BLaER1 treated with 17β-estradiol and CSF1 and Interleukin-3, amounts not matched to agents 10 nM and 100 nM (cell line): ENCODE measurements around the gene PPFIA4.

Source experiments
- H3K27ac ChIP-seq, 11 experiments: shearing (Covaris generic); formaldehyde crosslinking; 2 replicates each; pipeline ENCODE4 v1.8.1; 2022
- H3K27me3 ChIP-seq, 11 experiments: shearing (Covaris generic); formaldehyde crosslinking; 2 replicates each; pipeline ENCODE4 v1.8.1; 2022
- H3K36me3 ChIP-seq, 11 experiments: shearing (Covaris generic); formaldehyde crosslinking; 2 replicates each; pipeline ENCODE4 v1.8.1; 2022
- H3K4me1 ChIP-seq, 10 experiments: shearing (Covaris generic); formaldehyde crosslinking; 2 replicates each; pipeline ENCODE4 v1.8.1; 2022
- H3K4me2 ChIP-seq, 11 experiments: shearing (Covaris generic); formaldehyde crosslinking; 2 replicates each; pipeline ENCODE4 v1.8.1; 2022
- H3K4me3 ChIP-seq, 10 experiments: shearing (Covaris generic); formaldehyde crosslinking; 2 replicates each; pipeline ENCODE4 v1.8.1; 2022
- H3K9ac ChIP-seq, 11 experiments: shearing (Covaris generic); formaldehyde crosslinking; 2 replicates each; pipeline ENCODE4 v1.8.1; 2022
- H3K9me3 ChIP-seq, 11 experiments: shearing (Covaris generic); formaldehyde crosslinking; replicated peaks in 1 of 11; 2 replicates each; pipeline ENCODE4 v1.8.1; 2022
- H4K20me1 ChIP-seq, 11 experiments: shearing (Covaris generic); formaldehyde crosslinking; 2 replicates each; pipeline ENCODE4 v1.8.1; 2022
- Cebpa-rat ChIP-seq, 11 experiments: shearing (Covaris generic); IDR thresholded peaks; 2 replicates each; pipeline ENCODE4 v1.8.1; 2022

The PPFIA4 gene

GRCh38 chr1:203091761-203092330, 65.6 kb downstream of the PPFIA4 start:
- Histone ChIP-seq H3K9ac (no peak overlapping the region), H3K9me3 (peaks cover 18 to 29% (median 24%) of the 10 kb centered on the region in 11 experiments), H4K20me1 (no peaks in the 10 kb centered on the region), H3K27ac (no peak overlapping the region), H3K4me3 (no peak overlapping the region), H3K4me2 (no peak overlapping the region), H3K36me3 (peaks cover 0 to 9% (median 0%) of the 10 kb centered on the region in 11 experiments; a peak in 1 of 22 replicates), H3K4me1 (no peaks in the 10 kb centered on the region), H3K27me3 (no peaks in the 10 kb centered on the region)
- no peak for TF ChIP-seq Cebpa-rat (IDR thresholded peaks at IDR 0.05)

GRCh38 chr1:203093754-203094410, 67.6 kb downstream of the PPFIA4 start:
- Histone ChIP-seq H3K4me2 (no peak overlapping the region), H3K9ac (no peak overlapping the region), H4K20me1 (no peaks in the 10 kb centered on the region), H3K27me3 (no peaks in the 10 kb centered on the region), H3K9me3 (peaks cover 18 to 34% (median 24%) of the 10 kb centered on the region in 11 experiments), H3K4me3 (no peak overlapping the region), H3K4me1 (no peaks in the 10 kb centered on the region), H3K27ac (no peak overlapping the region), H3K36me3 (peaks cover 0 to 9% (median 0%) of the 10 kb centered on the region in 11 experiments; a peak in 1 of 22 replicates)
- no peak for TF ChIP-seq Cebpa-rat (IDR thresholded peaks at IDR 0.05)

GRCh38 chr1:203095061-203095690, 68.9 kb downstream of the PPFIA4 start:
- H3K4me2 ChIP-seq: no peak overlapping the region
- TF ChIP-seq Cebpa-rat (IDR thresholded peaks at IDR 0.05): no peak
- H3K27me3 ChIP-seq: no peaks in the 10 kb centered on the region
- H4K20me1 ChIP-seq: no peaks in the 10 kb centered on the region
- no peak overlapping the region for H3K4me3 ChIP-seq
- peaks cover 18 to 34% (median 24%) of the 10 kb centered on the region in 11 experiments for H3K9me3 ChIP-seq
- peaks cover 0 to 9% (median 0%) of the 10 kb centered on the region in 11 experiments; a peak in 1 of 22 replicates for H3K36me3 ChIP-seq
- no peak overlapping the region for H3K9ac ChIP-seq
- H3K4me1 ChIP-seq: peaks cover 0 to 1% (median 0%) of the 10 kb centered on the region in 10 experiments; a peak in 1 of 20 replicates
- no peak overlapping the region for H3K27ac ChIP-seq

DNA sequence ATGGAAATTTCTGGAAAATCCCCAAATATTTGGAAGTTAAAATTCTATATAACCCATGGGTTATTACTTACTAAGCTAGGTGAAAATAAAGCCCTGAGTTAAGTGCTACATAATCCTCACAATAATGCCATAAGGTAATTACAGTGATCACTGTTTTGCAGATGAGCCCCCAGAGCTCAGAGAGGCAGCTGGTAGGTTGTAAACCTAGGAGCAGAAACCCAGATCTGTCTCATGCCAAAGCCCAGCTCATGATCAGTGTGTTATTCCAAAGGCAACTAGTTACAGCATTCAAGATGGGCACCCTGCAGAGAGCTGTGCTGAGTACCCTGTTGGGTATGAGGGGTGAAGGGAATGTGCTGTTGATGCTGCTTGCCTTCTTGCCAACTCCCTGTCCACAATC, 70.3 kb downstream of the PPFIA4 start:
- H3K36me3 ChIP-seq: peaks cover 0 to 9% (median 0%) of the 10 kb centered on the region in 11 experiments; a peak in 1 of 22 replicates
- no peak for TF ChIP-seq Cebpa-rat (IDR thresholded peaks at IDR 0.05)

GRCh38 chr1:203097001-203097400, 70.7 kb downstream of the PPFIA4 start:
- H4K20me1 ChIP-seq: no peaks in the 10 kb centered on the region
- H3K4me2 ChIP-seq: no peak overlapping the region
- H3K27ac ChIP-seq: no peak overlapping the region
- peaks cover 2 to 14% (median 5%) of the 10 kb centered on the region in 10 experiments; a peak in 19 of 20 replicates for H3K4me1 ChIP-seq
- no peak overlapping the region for H3K4me3 ChIP-seq
- H3K9ac ChIP-seq: no peak overlapping the region
- H3K36me3 ChIP-seq: peaks cover 0 to 9% (median 0%) of the 10 kb centered on the region in 11 experiments; a peak in 1 of 22 replicates
- peaks cover 18 to 34% (median 24%) of the 10 kb centered on the region in 11 experiments for H3K9me3 ChIP-seq
- H3K27me3 ChIP-seq: no peaks in the 10 kb centered on the region
- no peak for TF ChIP-seq Cebpa-rat (IDR thresholded peaks at IDR 0.05)

More for the DNA sequence above, 70.3 kb downstream of the PPFIA4 start:
- Histone ChIP-seq H3K27me3 (no peaks in the 10 kb centered on the region), H3K4me3 (no peak overlapping the region), H4K20me1 (no peaks in the 10 kb centered on the region), H3K27ac (no peak overlapping the region), H3K9me3 (peaks cover 18 to 34% (median 24%) of the 10 kb centered on the region in 11 experiments), H3K4me2 (no peak overlapping the region), H3K9ac (no peak overlapping the region), H3K4me1 (peaks cover 0 to 10% (median 2%) of the 10 kb centered on the region in 10 experiments; a peak in 2 of 20 replicates)

- Histone ChIP-seq H3K4me1 (peaks cover 16 to 29% (median 20%) of the 10 kb centered on the region in 10 experiments), H3K4me3 (no peak overlapping the region), H3K4me2 (no peak overlapping the region), H4K20me1 (no peaks in the 10 kb centered on the region), H3K9me3 (peaks cover 18 to 34% (median 24%) of the 10 kb centered on the region in 11 experiments), H3K9ac (no peak overlapping the region), H3K27me3 (no peaks in the 10 kb centered on the region), H3K36me3 (peaks cover 0 to 9% (median 0%) of the 10 kb centered on the region in 11 experiments; a peak in 1 of 22 replicates), H3K27ac (no peak overlapping the region)
- TF ChIP-seq Cebpa-rat (IDR thresholded peaks at IDR 0.05): no peak
Observed at GRCh38 chr1:203098445-203098844, 72.2 kb downstream of the PPFIA4 start.

- no peak for TF ChIP-seq Cebpa-rat (IDR thresholded peaks at IDR 0.05)
- no peak overlapping the region for H3K4me3 ChIP-seq
- no peak overlapping the region for H3K9ac ChIP-seq
- no peak overlapping the region for H3K4me2 ChIP-seq
- H4K20me1 ChIP-seq: no peaks in the 10 kb centered on the region
- no peaks in the 10 kb centered on the region for H3K27me3 ChIP-seq
- H3K36me3 ChIP-seq: peaks cover 0 to 9% (median 0%) of the 10 kb centered on the region in 11 experiments; a peak in 1 of 22 replicates
- H3K9me3 ChIP-seq: peaks cover 15 to 31% (median 20%) of the 10 kb centered on the region in 11 experiments
- H3K27ac ChIP-seq: no peak overlapping the region
- peaks cover 21 to 34% (median 25%) of the 10 kb centered on the region in 10 experiments for H3K4me1 ChIP-seq
Observed at GRCh38 chr1:203098914-203099520, 72.7 kb downstream of the PPFIA4 start.

DNA sequence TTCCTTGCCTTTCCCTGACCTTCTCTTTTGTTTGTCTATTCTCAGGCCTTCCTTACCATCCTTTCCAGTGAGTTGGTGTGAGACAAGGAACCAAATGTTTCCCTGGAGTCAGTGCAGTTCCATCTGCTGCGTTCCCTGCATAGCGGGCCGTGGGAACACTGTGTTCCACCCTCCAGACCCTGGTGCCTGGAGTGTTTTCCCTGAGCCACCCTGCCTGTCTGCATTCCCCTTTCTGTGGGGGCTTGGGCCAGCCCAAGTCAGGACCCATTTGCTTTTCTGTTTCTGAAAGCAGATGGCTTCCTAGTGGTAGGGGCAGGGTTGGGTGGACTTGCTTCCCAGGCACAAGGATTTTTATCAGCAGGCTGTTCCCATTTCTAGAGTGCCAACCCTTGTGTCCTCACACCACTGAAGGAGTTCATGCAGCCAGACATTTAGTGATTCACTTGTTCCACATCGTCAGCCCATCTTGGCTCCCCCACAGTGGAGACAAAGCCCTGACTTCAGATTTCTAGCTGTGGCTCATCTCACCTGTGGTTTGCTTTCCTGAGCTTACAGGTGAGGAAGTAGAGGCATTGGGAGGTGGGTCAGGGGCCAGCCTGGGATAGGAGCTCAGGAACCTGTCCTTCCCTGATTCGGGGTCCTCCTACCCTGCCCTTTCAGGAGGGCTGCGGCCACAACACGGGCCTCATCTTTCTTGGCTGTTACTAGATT, 73.7 kb downstream of the PPFIA4 start:
- Histone ChIP-seq H3K4me2 (peak overlapping the region in 3 of 11 experiments; percentile 4 to 19 (median 10); a peak in 2 of 22 replicates), H4K20me1 (no peaks in the 10 kb centered on the region), H3K36me3 (peaks cover 0 to 2% (median 0%) of the 10 kb centered on the region in 11 experiments; a peak in 1 of 22 replicates), H3K4me1 (peaks cover 21 to 34% (median 26%) of the 10 kb centered on the region in 10 experiments), H3K9me3 (peaks cover 5 to 29% (median 17%) of the 10 kb centered on the region in 11 experiments), H3K27me3 (no peaks in the 10 kb centered on the region), H3K27ac (no peak overlapping the region), H3K9ac (no peak overlapping the region), H3K4me3 (no peak overlapping the region)
- no peak for TF ChIP-seq Cebpa-rat (IDR thresholded peaks at IDR 0.05)
